ENCODE measurements around the gene INAFM2. TPM values are rescaled to one million over a fixed set of nuclear protein-coding genes. Genes with fewer than 3 reads are reported as not detected.

INAFM2 gene
- total and polyA plus RNA-seq, 5 donors from 2014 or later, result 0.67 to 10.0 (median 2.1) TPM

DNA sequence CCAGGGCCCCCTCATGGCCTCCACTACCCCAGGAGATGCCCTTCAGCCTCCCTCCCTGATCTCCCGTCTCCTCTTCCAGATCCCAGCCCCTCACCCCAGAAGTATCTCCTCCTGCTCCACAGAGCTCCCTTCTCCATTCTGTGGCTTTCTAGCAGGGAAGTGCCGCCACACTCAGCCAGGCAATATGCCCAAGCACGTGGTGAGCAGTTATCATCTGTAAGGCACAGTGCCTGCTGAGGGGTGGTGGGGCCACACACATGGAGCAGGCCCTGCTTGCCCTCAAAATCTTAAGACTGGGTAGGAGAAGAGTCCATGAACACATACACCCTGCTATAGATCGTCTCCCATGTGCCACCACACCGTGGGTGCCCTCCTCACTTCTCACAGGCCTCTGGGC, 25.0 kb downstream of the INAFM2 start:
- ATAC-seq (ENCODE audit: low read depth in 2 of 2), result no peak
- H3K4me3 ChIP-seq (ENCODE audit: low read depth, low read length), result no peak overlapping the region
- no peak overlapping the region for H3K27ac ChIP-seq (ENCODE audit: insufficient read depth, low read length, poor library complexity, severe bottlenecking)
- H3K27me3 ChIP-seq (ENCODE audit: control insufficient read depth, insufficient read depth, low read length), result no peaks in the 10 kb centered on the region
- H3K27ac Mint-ChIP-seq, result no peak overlapping the region
- no peaks in the 10 kb centered on the region for H3K9me3 ChIP-seq (ENCODE audit: control insufficient read depth in 2 of 2, low read length in 2 of 2)
- no peaks in the 10 kb centered on the region for H3K36me3 Mint-ChIP-seq
- DNase-seq, result no peak
- peaks cover 0 to 5% (median 2%) of the 10 kb centered on the region in 4 donors for H3K4me1 Mint-ChIP-seq
- no peaks in the 10 kb centered on the region for H3K36me3 ChIP-seq (ENCODE audit: control insufficient read depth, insufficient read depth, low read length)
- H3K27me3 Mint-ChIP-seq, result peaks cover 1% of the 10 kb centered on the region
- no peak overlapping the region for H3K4me3 Mint-ChIP-seq
- peaks cover 0 to under 1% (median 0%) of the 10 kb centered on the region in 7 donors for H3K9me3 Mint-ChIP-seq
- H3K4me1 ChIP-seq (ENCODE audit: control insufficient read depth, insufficient read depth, low read length, poor library complexity, severe bottlenecking), result peaks cover 4% of the 10 kb centered on the region

DNA sequence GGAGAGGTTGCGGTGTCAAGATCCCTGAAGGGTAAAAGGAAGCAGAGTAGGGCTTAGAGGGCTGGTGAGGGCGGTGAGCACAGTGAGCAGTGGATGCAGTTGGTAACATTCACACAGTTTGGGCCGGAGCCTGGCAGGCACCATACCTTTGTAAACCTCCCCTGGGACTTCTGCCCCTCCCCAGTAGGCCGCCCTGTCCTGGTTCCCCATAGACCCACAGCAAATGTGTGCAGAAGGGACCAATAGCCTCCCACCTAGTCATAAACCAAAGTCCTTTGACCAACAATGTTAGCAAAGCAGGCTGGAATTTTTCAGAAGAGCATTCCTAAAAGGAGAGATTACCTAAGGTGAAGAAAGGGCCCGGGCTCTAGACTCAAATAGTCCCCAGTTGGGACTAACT, 25.7 kb downstream of the INAFM2 start:
- H3K4me1 ChIP-seq (ENCODE audit: control insufficient read depth, insufficient read depth, low read length, poor library complexity, severe bottlenecking), result peaks cover 4% of the 10 kb centered on the region
- DNase-seq (no peak), ATAC-seq (ENCODE audit: low read depth in 2 of 2) (no peak)
- H3K27me3 ChIP-seq (ENCODE audit: control insufficient read depth, insufficient read depth, low read length), result no peaks in the 10 kb centered on the region
- no peaks in the 10 kb centered on the region for H3K9me3 ChIP-seq (ENCODE audit: control insufficient read depth in 2 of 2, low read length in 2 of 2)
- H3K4me3 ChIP-seq (ENCODE audit: low read depth, low read length), result no peak overlapping the region
- H3K27me3 Mint-ChIP-seq, result peaks cover 4% of the 10 kb centered on the region
- no peak overlapping the region for H3K27ac ChIP-seq (ENCODE audit: insufficient read depth, low read length, poor library complexity, severe bottlenecking)
- peaks cover 0 to 5% (median 2%) of the 10 kb centered on the region in 4 donors for H3K4me1 Mint-ChIP-seq
- H3K27ac Mint-ChIP-seq, result no peak overlapping the region
- no peaks in the 10 kb centered on the region for H3K36me3 ChIP-seq (ENCODE audit: control insufficient read depth, insufficient read depth, low read length)
- peaks cover 0 to 1% (median 0%) of the 10 kb centered on the region in 7 donors for H3K9me3 Mint-ChIP-seq
- no peaks in the 10 kb centered on the region for H3K36me3 Mint-ChIP-seq
- H3K4me3 Mint-ChIP-seq, result no peak overlapping the region

DNA sequence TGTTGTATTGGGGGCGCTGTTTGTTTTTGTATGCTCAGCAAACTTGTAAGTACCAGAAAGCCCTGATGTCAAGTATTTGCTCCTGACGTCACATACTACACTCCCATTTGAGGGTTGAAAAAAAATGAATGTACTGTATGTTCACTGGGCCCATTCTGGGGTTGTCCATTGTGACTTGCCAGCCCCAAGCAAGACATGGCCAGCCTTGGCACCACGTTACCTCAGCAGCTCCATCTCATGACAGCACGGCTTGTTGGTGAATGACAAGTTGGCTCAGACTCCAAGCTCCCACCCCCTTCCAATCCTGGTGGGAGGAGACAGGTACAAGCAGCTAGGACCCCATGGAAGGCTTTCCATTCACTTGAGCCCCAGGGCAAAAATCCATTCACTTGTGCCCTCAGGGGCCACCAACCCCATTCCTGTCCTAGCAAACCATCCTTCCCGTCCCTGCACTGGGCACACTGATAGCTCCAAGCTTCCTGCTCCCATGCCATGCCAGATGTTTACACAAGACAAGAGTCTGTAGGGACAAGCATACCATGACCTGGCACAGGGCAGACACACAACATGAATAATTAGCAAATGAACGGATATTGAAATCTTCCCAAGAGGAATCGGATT, 28.9 kb downstream of the INAFM2 start:
- Histone ChIP-seq H3K27ac (ENCODE audit: insufficient read depth, low read length, poor library complexity, severe bottlenecking) (no peak overlapping the region), H3K4me3 (ENCODE audit: low read depth, low read length) (no peak overlapping the region), H3K36me3 (ENCODE audit: control insufficient read depth, insufficient read depth, low read length) (no peaks in the 10 kb centered on the region), H3K4me1 (ENCODE audit: control insufficient read depth, insufficient read depth, low read length, poor library complexity, severe bottlenecking) (no peaks in the 10 kb centered on the region), H3K9me3 (ENCODE audit: control insufficient read depth in 2 of 2, low read length in 2 of 2) (no peaks in the 10 kb centered on the region), H3K27me3 (ENCODE audit: control insufficient read depth, insufficient read depth, low read length) (no peaks in the 10 kb centered on the region)
- Mint-ChIP-seq H3K9me3 (peaks cover 0 to 1% (median 0%) of the 10 kb centered on the region in 7 donors), H3K27ac (no peak overlapping the region), H3K27me3 (peaks cover 10% of the 10 kb centered on the region), H3K36me3 (no peaks in the 10 kb centered on the region), H3K4me1 (peaks cover 0 to 7% (median 2%) of the 10 kb centered on the region in 4 donors), H3K4me3 (no peak overlapping the region)
- ATAC-seq (ENCODE audit: low read depth in 2 of 2) (no peak), DNase-seq (no peak)

DNA sequence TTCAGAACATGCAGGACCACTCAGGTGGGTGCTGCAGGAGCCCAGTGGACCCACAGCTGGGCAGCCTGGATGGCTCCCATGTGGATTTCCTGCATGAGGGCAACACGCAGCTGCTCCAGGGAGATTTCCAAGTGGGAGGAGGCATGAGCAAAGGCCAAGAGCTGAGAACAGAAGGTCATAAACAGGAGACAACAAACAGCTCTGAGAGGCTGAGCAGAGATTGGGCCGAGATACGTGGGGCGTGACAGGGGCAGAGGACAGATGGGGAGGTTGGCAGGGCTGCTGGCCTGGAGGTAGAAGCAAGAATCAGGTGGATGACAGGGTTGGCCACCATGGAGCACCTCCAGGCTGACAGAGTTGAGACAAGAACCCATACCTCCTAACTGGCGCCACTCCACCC, 30.2 kb downstream of the INAFM2 start:
- H3K4me3 ChIP-seq (ENCODE audit: low read depth, low read length), result no peak overlapping the region
- H3K4me1 ChIP-seq (ENCODE audit: control insufficient read depth, insufficient read depth, low read length, poor library complexity, severe bottlenecking), result peaks cover 11% of the 10 kb centered on the region
- no peaks in the 10 kb centered on the region for H3K36me3 ChIP-seq (ENCODE audit: control insufficient read depth, insufficient read depth, low read length)
- Mint-ChIP-seq H3K9me3 (peaks cover 0 to 1% (median 0%) of the 10 kb centered on the region in 7 donors), H3K4me3 (no peak overlapping the region), H3K27me3 (peaks cover 10% of the 10 kb centered on the region), H3K27ac (no peak overlapping the region), H3K4me1 (peaks cover 0 to 10% (median 5%) of the 10 kb centered on the region in 4 donors), H3K36me3 (no peaks in the 10 kb centered on the region)
- H3K27ac ChIP-seq (ENCODE audit: insufficient read depth, low read length, poor library complexity, severe bottlenecking), result no peak overlapping the region
- ATAC-seq (ENCODE audit: low read depth in 2 of 2), result no peak
- no peaks in the 10 kb centered on the region for H3K27me3 ChIP-seq (ENCODE audit: control insufficient read depth, insufficient read depth, low read length)
- no peaks in the 10 kb centered on the region for H3K9me3 ChIP-seq (ENCODE audit: control insufficient read depth in 2 of 2, low read length in 2 of 2)
- no peak for DNase-seq

DNA sequence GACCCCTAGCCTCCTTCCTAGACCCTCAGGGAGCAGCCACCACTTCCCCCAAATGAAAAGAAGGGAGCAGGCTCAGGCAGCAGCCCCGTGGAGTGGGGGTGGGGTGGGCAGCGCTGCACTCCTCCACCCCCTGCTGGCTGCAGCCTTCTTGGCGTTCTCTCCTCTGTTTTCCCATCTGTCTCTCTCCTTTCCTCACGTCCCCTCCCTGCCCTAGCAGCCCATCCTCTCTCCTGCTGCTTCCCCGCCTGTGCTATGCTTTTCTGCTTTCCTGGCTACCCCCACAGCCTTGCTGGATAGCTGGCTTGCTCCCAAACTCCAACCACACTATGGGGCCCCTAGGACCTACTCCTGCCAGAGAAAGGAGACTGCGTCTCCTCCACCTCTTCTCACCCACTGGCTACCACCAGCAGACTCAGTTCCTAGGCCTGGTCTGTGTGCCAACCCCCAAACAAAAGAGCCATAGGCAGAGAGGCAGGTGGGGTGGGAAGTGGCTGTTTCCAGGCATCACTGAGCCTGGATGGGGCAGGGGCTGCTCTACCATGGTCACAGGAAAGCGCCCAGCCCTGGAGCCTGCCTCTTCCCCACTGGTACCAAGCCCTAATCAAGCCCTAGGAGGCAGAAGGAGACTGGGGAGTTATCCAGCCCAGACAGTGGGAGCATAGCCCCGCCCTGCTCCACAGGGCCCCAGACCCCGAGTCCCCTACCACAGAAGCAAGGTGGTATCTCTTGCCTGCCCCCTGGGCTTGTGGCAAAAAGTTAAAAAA, 31.1 kb downstream of the INAFM2 start:
- Mint-ChIP-seq H3K4me3 (no peak overlapping the region), H3K9me3 (peaks cover 0 to 1% (median 0%) of the 10 kb centered on the region in 7 donors), H3K4me1 (peaks cover 0 to 14% (median 6%) of the 10 kb centered on the region in 4 donors), H3K36me3 (no peaks in the 10 kb centered on the region), H3K27me3 (peaks cover 10% of the 10 kb centered on the region), H3K27ac (no peak overlapping the region)
- Histone ChIP-seq H3K9me3 (ENCODE audit: control insufficient read depth in 2 of 2, low read length in 2 of 2) (no peaks in the 10 kb centered on the region), H3K27me3 (ENCODE audit: control insufficient read depth, insufficient read depth, low read length) (no peaks in the 10 kb centered on the region), H3K36me3 (ENCODE audit: control insufficient read depth, insufficient read depth, low read length) (no peaks in the 10 kb centered on the region), H3K4me3 (ENCODE audit: low read depth, low read length) (no peak overlapping the region), H3K4me1 (ENCODE audit: control insufficient read depth, insufficient read depth, low read length, poor library complexity, severe bottlenecking) (peaks cover 15% of the 10 kb centered on the region), H3K27ac (ENCODE audit: insufficient read depth, low read length, poor library complexity, severe bottlenecking) (no peak overlapping the region)
- DNase-seq (no peak), ATAC-seq (ENCODE audit: low read depth in 2 of 2) (no peak)

DNA sequence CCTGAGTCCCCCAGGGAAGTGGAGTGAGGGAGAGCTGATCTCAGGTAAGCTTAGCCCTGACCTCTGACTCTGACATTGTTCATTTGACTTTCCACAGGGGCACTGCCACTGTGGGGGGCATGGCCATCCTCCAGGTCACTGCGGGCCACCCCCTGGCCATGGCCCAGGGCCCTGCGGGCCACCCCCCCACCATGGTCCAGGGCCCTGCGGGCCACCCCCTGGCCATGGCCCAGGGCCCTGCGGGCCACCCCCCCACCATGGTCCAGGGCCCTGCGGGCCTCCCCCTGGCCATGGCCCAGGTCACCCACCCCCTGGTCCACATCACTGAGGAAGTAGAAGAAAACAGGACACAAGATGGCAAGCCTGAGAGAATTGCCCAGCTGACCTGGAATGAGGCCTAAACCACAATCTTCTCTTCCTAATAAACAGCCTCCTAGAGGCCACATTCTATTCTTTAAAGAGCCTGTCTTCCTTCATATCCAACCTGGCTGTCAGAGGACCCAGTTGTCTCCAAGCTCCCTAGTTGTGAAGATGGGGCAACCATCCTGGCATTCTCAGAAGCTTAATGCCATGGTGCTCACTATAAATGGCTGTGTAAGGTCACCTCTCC, 32.6 kb downstream of the INAFM2 start:
- Mint-ChIP-seq H3K27me3 (peaks cover 10% of the 10 kb centered on the region), H3K4me1 (peaks cover 0 to 14% (median 6%) of the 10 kb centered on the region in 4 donors), H3K36me3 (no peaks in the 10 kb centered on the region), H3K9me3 (peaks cover 0 to 1% (median 0%) of the 10 kb centered on the region in 7 donors), H3K4me3 (peak overlapping the region in 2 of 4 donors; percentile 22 to 74), H3K27ac (no peak overlapping the region)
- ATAC-seq (ENCODE audit: low read depth in 2 of 2) (no peak), DNase-seq (no peak)
- no peak overlapping the region for H3K4me3 ChIP-seq (ENCODE audit: low read depth, low read length)
- no peak overlapping the region for H3K27ac ChIP-seq (ENCODE audit: insufficient read depth, low read length, poor library complexity, severe bottlenecking)
- no peaks in the 10 kb centered on the region for H3K9me3 ChIP-seq (ENCODE audit: control insufficient read depth in 2 of 2, low read length in 2 of 2)
- H3K4me1 ChIP-seq (ENCODE audit: control insufficient read depth, insufficient read depth, low read length, poor library complexity, severe bottlenecking), result peaks cover 15% of the 10 kb centered on the region
- H3K27me3 ChIP-seq (ENCODE audit: control insufficient read depth, insufficient read depth, low read length), result no peaks in the 10 kb centered on the region
- no peaks in the 10 kb centered on the region for H3K36me3 ChIP-seq (ENCODE audit: control insufficient read depth, insufficient read depth, low read length)

DNA sequence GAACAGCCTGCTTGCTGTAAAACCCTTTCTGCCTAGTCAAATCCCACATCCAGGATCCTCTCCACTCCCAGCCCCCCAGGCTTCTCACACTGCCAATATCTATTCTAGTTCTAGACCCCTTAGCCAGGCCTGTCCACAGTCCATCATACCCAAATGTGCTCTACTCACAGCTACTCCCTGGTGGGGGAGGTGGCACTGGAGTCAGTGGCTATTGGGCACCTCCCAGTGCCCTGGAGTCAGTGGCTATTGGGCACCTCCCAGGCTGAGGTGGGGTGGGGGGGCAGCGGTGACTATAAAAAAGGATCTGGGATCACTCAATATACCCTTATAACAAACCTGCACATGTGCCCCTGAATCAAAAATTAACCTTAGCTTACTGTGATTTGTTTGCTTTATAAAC, 33.8 kb downstream of the INAFM2 start:
- Mint-ChIP-seq H3K9me3 (peaks cover 0 to 1% (median 0%) of the 10 kb centered on the region in 7 donors), H3K4me3 (peak overlapping the region; percentile 15 to 92 (median 80)), H3K27me3 (peaks cover 10% of the 10 kb centered on the region), H3K27ac (no peak overlapping the region), H3K4me1 (peaks cover 0 to 17% (median 8%) of the 10 kb centered on the region in 4 donors), H3K36me3 (peaks cover 3% of the 10 kb centered on the region)
- Histone ChIP-seq H3K4me1 (ENCODE audit: control insufficient read depth, insufficient read depth, low read length, poor library complexity, severe bottlenecking) (peaks cover 15% of the 10 kb centered on the region), H3K9me3 (ENCODE audit: control insufficient read depth in 2 of 2, low read length in 2 of 2) (no peaks in the 10 kb centered on the region), H3K4me3 (ENCODE audit: low read depth, low read length) (peak overlapping the region; percentile 44), H3K36me3 (ENCODE audit: control insufficient read depth, insufficient read depth, low read length) (no peaks in the 10 kb centered on the region), H3K27me3 (ENCODE audit: control insufficient read depth, insufficient read depth, low read length) (no peaks in the 10 kb centered on the region), H3K27ac (ENCODE audit: insufficient read depth, low read length, poor library complexity, severe bottlenecking) (no peak overlapping the region)
- DNase-seq (no peak), ATAC-seq (ENCODE audit: low read depth in 2 of 2) (no peak)

Measured in CD4-positive, CD25-positive, alpha-beta regulatory T cell (primary cell).